ENCODE measurements around the gene AOPEP. TPM values are rescaled to one million over a fixed set of nuclear protein-coding genes. Genes with fewer than 3 reads are reported as not detected.

AOPEP gene
- total and polyA plus RNA-seq, 10 donors = 14.8 to 86.1 (median 51.3) TPM

DNA sequence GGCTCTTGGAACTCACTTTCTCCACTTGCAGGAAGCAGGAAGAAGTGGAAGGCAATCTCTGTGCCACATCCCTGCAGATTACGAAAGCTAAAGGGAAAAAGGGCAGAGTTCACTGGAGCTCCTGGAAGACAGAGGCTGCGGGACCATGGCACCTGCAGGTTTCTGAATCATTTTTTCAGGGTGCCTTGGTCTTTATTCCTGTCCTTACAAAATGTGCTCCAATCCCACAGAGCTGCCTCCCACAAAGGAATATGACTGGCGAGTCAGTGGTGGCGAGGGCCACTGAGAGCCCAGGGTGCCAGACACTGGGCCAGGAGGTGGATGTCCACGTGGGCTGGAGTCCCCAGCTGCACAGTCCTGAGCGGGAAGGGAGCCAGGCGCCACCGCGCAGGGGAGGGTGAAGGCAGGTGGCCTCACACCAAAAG is 408.0 kb downstream of the AOPEP start:
- TF ChIP-seq POLR2AphosphoS5 (IDR thresholded peaks at IDR 0.05) = no peak
- TF ChIP-seq POLR2A (IDR thresholded peaks at IDR 0.05) = no peak
- TF ChIP-seq, protein P1, sequence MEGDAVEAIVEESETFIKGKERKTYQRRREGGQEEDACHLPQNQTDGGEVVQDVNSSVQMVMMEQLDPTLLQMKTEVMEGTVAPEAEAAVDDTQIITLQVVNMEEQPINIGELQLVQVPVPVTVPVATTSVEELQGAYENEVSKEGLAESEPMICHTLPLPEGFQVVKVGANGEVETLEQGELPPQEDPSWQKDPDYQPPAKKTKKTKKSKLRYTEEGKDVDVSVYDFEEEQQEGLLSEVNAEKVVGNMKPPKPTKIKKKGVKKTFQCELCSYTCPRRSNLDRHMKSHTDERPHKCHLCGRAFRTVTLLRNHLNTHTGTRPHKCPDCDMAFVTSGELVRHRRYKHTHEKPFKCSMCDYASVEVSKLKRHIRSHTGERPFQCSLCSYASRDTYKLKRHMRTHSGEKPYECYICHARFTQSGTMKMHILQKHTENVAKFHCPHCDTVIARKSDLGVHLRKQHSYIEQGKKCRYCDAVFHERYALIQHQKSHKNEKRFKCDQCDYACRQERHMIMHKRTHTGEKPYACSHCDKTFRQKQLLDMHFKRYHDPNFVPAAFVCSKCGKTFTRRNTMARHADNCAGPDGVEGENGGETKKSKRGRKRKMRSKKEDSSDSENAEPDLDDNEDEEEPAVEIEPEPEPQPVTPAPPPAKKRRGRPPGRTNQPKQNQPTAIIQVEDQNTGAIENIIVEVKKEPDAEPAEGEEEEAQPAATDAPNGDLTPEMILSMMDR (IDR thresholded peaks at IDR 0.05 in 8 of 11, conservative IDR thresholded peaks at IDR 0.05 in 3 of 11) = no peak
- Histone ChIP-seq H3K9me3 (no peaks in the 10 kb centered on the region), H3K27me3 (replicated peaks in 1 of 7) (no peaks in the 10 kb centered on the region), H3K36me3 (peaks cover 0 to 23% (median 0%) of the 10 kb centered on the region in 6 donors), H3K4me1 (no peaks in the 10 kb centered on the region), H3K27ac (no peak overlapping the region), H3K4me3 (no peak overlapping the region)
- DNase-seq = no peak
- intact Hi-C loops (cut with DNase I; ENCODE audit: low total_unique reads) = loop anchor here (5.0 kb wide), 1 partner anchor 457 kb away; no protein-coding TSS in a partner anchor
- WGBS, 5 donors = 90 to 95% (median 92%) methylated on average over 9 of the region's 9 CpGs

DNA sequence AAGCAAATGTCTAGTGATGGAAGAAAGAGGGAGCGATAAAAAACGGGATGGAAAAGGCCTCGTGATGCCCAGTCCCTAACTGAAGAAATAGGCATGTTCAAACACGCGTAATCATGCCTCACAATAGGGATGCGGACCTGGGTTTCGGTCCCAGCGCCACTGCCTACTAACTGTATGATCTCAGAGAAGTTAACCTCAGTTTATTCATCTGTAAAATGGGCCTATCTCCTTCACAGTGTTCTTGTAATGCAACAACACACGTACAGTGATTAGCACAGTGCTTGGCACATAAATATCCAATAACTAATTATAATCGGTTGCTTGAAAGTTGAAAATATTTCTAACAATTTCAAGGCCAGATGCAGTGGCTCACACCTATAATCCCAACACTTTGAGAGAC is 409.3 kb downstream of the AOPEP start:
- DNase-seq = no peak
- WGBS, 5 donors = 94 to 98% (median 97%) methylated on average over 10 of the region's 10 CpGs
- Histone ChIP-seq H3K27ac (no peak overlapping the region), H3K9me3 (no peaks in the 10 kb centered on the region), H3K4me3 (no peak overlapping the region), H3K4me1 (no peaks in the 10 kb centered on the region), H3K36me3 (peaks cover 0 to 23% (median 0%) of the 10 kb centered on the region in 6 donors), H3K27me3 (replicated peaks in 1 of 7) (no peaks in the 10 kb centered on the region)
- TF ChIP-seq, protein P1 (IDR thresholded peaks at IDR 0.05 in 8 of 11, conservative IDR thresholded peaks at IDR 0.05 in 3 of 11) = no peak
- TF ChIP-seq POLR2A (IDR thresholded peaks at IDR 0.05) = no peak
- TF ChIP-seq POLR2AphosphoS5 (IDR thresholded peaks at IDR 0.05) = no peak
- intact Hi-C loops (cut with DNase I; ENCODE audit: low total_unique reads) = no loop called here

Small RNA genes lying within 50 kb of the gene (microRNA-seq; reads per million reads assigned to microRNA genes)
- gene MIR2278 (1.4 to 6.3 (median 2.5) reads per million in 3 donors), gene MIR23B (17,911 to 27,688 (median 22,686) reads per million in 3 donors), gene MIR24-1 (0 reads per million in 3 donors), gene MIR27B (2,607 to 5,160 (median 4,687) reads per million in 3 donors), gene MIR3074 (0 reads per million in 3 donors), gene MIR6081 (0 reads per million in 3 donors)

Small RNA genes lying within 50 kb of the gene (small RNA-seq; reads per million reads assigned to genes)
- gene MIR2278 (0 to 0.23 (median 0) reads per million in 4 donors), gene MIR23B (200 to 274 (median 236) reads per million in 4 donors), gene MIR27B (1,846 to 4,431 (median 2,676) reads per million in 4 donors), gene MIR3074 (0 reads per million in 4 donors), gene MIR6081 (0 reads per million in 4 donors)

Other genes with a start within 250 kb of the AOPEP start
- not detected for gene PCAT7, start 171.6 kb upstream of the AOPEP start, total RNA-seq
- gene PCAT7, start 171.6 kb upstream of the AOPEP start, polyA plus RNA-seq = under 1 TPM in 2 of 3 donors, not detected in 1; 0.03 to 0.05 TPM
- not detected for gene FBP2, start 132.9 kb upstream of the AOPEP start, total RNA-seq
- under 1 TPM in 2 of 3 donors, not detected in 1; 0.06 to 0.50 TPM for gene FBP2, start 132.9 kb upstream of the AOPEP start, polyA plus RNA-seq
- 10 to 100 TPM in 6 of 7 donors, 1 to 10 TPM in 1; 9.4 to 22.3 (median 14.1) TPM for gene FBP1, start 87.2 kb upstream of the AOPEP start, total RNA-seq
- 10 to 100 TPM in 1 of 3 donors, 1 to 10 TPM in 2; 7.9 to 57.4 (median 9.8) TPM for gene FBP1, start 87.2 kb upstream of the AOPEP start, polyA plus RNA-seq

All from spleen (tissue), 11 donors.